Panc1 (cell line): ENCODE measurements around the gene SAMM50. TPM values are rescaled to one million over a fixed set of nuclear protein-coding genes. Genes with fewer than 3 reads are reported as not detected.

Experiments used
- ATAC-seq: fragments of 200-7000 bp; cut with Tn5 transposase; 2 replicates; pipeline ENCODE4 v1.9.1; 2020; ENCODE audit warnings: mild to moderate bottlenecking, moderate library complexity
- BruUV-seq: library from RNA; stranded (reverse); fragments of 400-500 nt; replicated peaks from 2 replicates; lab custom pipeline; 2021; lab: Mats Ljungman, UMichigan
- CTCF ChIA-PET: fragments of 300-600 bp; sonication (Branson Sonifier 250); formaldehyde crosslinking; loops from one replicate; lab custom pipeline; 2022; ENCODE audit warnings: antibody characterized with exemption; lab: Charles Lee
- POLR2A ChIA-PET: fragments of 300-600 bp; sonication (Branson Sonifier 250); formaldehyde crosslinking; loops from one replicate; lab custom pipeline; 2022; ENCODE audit warnings: antibody characterized with exemption; lab: Charles Lee
- DNase-seq: peaks from one replicate; pipeline ENCODE4 v3.0.0-alpha.2; 2010; ENCODE audit warnings: low read depth, low spot score
- H3K27ac ChIP-seq: 2 replicates; pipeline ENCODE4 v1.5.1; 2011; ENCODE audit warnings: mild to moderate bottlenecking, low read length, inconsistent platforms
- H3K27me3 ChIP-seq: fragments of 200-500 bp; sonication (Bioruptor generic); 2 replicates; pipeline ENCODE4 v1.6.0; 2014; ENCODE audit warnings: low read length, inconsistent platforms; ENCODE audit not compliant: control insufficient read depth, insufficient read depth
- H3K36me3 ChIP-seq: fragments of 200-500 bp; sonication (Bioruptor generic); 2 replicates; pipeline ENCODE4 v1.5.1; 2014; ENCODE audit warnings: inconsistent platforms, mild to moderate bottlenecking, low read length, moderate library complexity; ENCODE audit not compliant: control insufficient read depth, insufficient read depth
- H3K4me1 ChIP-seq: 2 replicates; pipeline ENCODE4 v1.5.1; 2011; ENCODE audit warnings: inconsistent platforms, mild to moderate bottlenecking, low read length, moderate library complexity; ENCODE audit not compliant: control insufficient read depth, insufficient read depth
- H3K4me3 ChIP-seq, 2 experiments: 2 replicates each; pipeline ENCODE4 v1.5.1; 2011 to 2012; ENCODE audit warnings: low read depth in 2 of 2, low read length in 2 of 2, mild to moderate bottlenecking in 2 of 2, inconsistent platforms in 1 of 2, moderate library complexity in 1 of 2
- H3K9me3 ChIP-seq: fragments of 200-500 bp; sonication (Bioruptor generic); 2 replicates; pipeline ENCODE4 v1.5.1; 2014; ENCODE audit warnings: low read depth, mild to moderate bottlenecking, inconsistent platforms, low read length, moderate library complexity; ENCODE audit not compliant: control insufficient read depth, insufficient read depth
- POLR2AphosphoS5 ChIP-seq: IDR thresholded peaks from 2 replicates; pipeline ENCODE4 v1.6.1; 2012; ENCODE audit warnings: mild to moderate bottlenecking, low read depth, low read length, moderate library complexity
- SIN3A ChIP-seq: IDR thresholded peaks from 2 replicates; pipeline ENCODE4 v1.6.1; 2012; ENCODE audit warnings: low read depth, mild to moderate bottlenecking, low read length, moderate library complexity, borderline replicate concordance; ENCODE audit not compliant: insufficient read depth
- TCF7L2 ChIP-seq: IDR thresholded peaks from 2 replicates; pipeline ENCODE4 v1.6.1; 2011; ENCODE audit warnings: mild to moderate bottlenecking, low read depth, low read length, inconsistent platforms
- in situ Hi-C: cut with HindIII; loops from 2 replicates; pipeline ENCODE4 v1.10.0; 2016; ENCODE audit warnings: low sequenced_read_pairs, low pct_unique_long_range_greater_than_20kb
- intact Hi-C: fragments of 100-400 bp; cut with micrococcal nuclease; formaldehyde crosslinking; loops from one replicate; pipeline ENCODE4 v1.10.0; 2022; ENCODE audit not compliant: unreplicated experiment
- total RNA-seq: library from RNA; stranded (reverse); gene quantifications from one replicate; pipeline ENCODE4 v1.2.1, GENCODE V29; 2021; ENCODE audit not compliant: unreplicated experiment
- TF ChIP-seq, protein P1 (sequence below), 2 experiments: IDR thresholded peaks; 2 replicates each; pipeline ENCODE4 v1.6.1; 2011 to 2012; ENCODE audit warnings: low read depth in 2 of 2, control low read depth in 1 of 2, low read length in 1 of 2, mild to moderate bottlenecking in 1 of 2, moderate library complexity in 1 of 2; ENCODE audit not compliant: insufficient read depth in 1 of 2
- TF ChIP-seq, protein P2 (sequence below): fragments of 450-650 bp; IDR thresholded peaks from 2 replicates; pipeline ENCODE4 v1.5.1; 2017; ENCODE audit warnings: mild to moderate bottlenecking

Gene SAMM50
- total RNA-seq, 1 experiment from 2014 or later, result 40.5 TPM

- DNase-seq (no peak), ATAC-seq (no peak)
- BruUV-seq, result no TSS peak
- Histone ChIP-seq H3K4me1 (peaks cover 15% of the 10 kb centered on the region), H3K4me3 (peak overlapping the region in 1 of 2 experiments; percentile 90; a peak in 3 of 4 replicates), H3K36me3 (no peaks in the 10 kb centered on the region; the same call in 1 of the 2 replicates), H3K27ac (no peak overlapping the region; the same call in 1 of the 2 replicates), H3K9me3 (no peaks in the 10 kb centered on the region), H3K27me3 (no peaks in the 10 kb centered on the region)
- CTCF ChIA-PET, result interaction anchor here (0.6 kb wide), 1 partner anchor 111 kb away, joined by 3 read pairs; no protein-coding TSS in a partner anchor
- in situ Hi-C loops (no loop called here), intact Hi-C loops (no loop called here)
- POLR2A ChIA-PET, result no interaction called here
- TF ChIP-seq TCF7L2 (no peak), POLR2AphosphoS5 (no peak), SIN3A (no peak)
- TF ChIP-seq, protein P1, sequence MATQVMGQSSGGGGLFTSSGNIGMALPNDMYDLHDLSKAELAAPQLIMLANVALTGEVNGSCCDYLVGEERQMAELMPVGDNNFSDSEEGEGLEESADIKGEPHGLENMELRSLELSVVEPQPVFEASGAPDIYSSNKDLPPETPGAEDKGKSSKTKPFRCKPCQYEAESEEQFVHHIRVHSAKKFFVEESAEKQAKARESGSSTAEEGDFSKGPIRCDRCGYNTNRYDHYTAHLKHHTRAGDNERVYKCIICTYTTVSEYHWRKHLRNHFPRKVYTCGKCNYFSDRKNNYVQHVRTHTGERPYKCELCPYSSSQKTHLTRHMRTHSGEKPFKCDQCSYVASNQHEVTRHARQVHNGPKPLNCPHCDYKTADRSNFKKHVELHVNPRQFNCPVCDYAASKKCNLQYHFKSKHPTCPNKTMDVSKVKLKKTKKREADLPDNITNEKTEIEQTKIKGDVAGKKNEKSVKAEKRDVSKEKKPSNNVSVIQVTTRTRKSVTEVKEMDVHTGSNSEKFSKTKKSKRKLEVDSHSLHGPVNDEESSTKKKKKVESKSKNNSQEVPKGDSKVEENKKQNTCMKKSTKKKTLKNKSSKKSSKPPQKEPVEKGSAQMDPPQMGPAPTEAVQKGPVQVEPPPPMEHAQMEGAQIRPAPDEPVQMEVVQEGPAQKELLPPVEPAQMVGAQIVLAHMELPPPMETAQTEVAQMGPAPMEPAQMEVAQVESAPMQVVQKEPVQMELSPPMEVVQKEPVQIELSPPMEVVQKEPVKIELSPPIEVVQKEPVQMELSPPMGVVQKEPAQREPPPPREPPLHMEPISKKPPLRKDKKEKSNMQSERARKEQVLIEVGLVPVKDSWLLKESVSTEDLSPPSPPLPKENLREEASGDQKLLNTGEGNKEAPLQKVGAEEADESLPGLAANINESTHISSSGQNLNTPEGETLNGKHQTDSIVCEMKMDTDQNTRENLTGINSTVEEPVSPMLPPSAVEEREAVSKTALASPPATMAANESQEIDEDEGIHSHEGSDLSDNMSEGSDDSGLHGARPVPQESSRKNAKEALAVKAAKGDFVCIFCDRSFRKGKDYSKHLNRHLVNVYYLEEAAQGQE (IDR thresholded peaks at IDR 0.05; ENCODE audit: insufficient read depth in 1 of 2, low read depth in 2 of 2, low read length in 1 of 2), result no peak
- TF ChIP-seq, protein P2, sequence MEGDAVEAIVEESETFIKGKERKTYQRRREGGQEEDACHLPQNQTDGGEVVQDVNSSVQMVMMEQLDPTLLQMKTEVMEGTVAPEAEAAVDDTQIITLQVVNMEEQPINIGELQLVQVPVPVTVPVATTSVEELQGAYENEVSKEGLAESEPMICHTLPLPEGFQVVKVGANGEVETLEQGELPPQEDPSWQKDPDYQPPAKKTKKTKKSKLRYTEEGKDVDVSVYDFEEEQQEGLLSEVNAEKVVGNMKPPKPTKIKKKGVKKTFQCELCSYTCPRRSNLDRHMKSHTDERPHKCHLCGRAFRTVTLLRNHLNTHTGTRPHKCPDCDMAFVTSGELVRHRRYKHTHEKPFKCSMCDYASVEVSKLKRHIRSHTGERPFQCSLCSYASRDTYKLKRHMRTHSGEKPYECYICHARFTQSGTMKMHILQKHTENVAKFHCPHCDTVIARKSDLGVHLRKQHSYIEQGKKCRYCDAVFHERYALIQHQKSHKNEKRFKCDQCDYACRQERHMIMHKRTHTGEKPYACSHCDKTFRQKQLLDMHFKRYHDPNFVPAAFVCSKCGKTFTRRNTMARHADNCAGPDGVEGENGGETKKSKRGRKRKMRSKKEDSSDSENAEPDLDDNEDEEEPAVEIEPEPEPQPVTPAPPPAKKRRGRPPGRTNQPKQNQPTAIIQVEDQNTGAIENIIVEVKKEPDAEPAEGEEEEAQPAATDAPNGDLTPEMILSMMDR, result no peak
These were observed 1.7 kb downstream of the SAMM50 start for GRCh38 chr22:43956805-43957463.

DNA sequence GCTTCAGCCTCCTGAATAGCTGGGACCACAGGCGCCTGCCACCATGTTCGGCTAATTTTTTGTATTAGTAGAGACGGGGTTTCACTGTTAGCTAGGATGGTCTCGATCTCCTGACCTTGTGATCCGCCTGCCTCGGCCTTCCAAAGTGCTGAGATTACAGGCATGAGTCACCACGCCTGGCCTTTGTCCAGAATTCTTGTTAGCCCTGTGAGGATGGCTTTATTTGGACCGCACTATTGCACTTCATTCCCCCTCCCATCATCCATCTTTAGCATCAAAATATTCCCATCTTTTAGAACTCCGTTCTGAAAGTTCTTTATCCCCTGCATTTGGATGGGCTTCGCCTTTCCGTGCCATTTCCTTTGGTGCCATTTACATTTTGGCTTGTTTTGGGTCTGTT lies 2.6 kb downstream of the SAMM50 start:
- no peak for DNase-seq
- CTCF ChIA-PET, result interaction anchor here (0.6 kb wide), 1 partner anchor 668 kb away, joined by 4 read pairs; no protein-coding TSS in a partner anchor

More for the DNA sequence above, 2.6 kb downstream of the SAMM50 start:
- Histone ChIP-seq H3K4me1 (peaks cover 15% of the 10 kb centered on the region), H3K27ac (no peak overlapping the region), H3K36me3 (no peaks in the 10 kb centered on the region; the same call in 1 of the 2 replicates), H3K4me3 (no peak overlapping the region), H3K27me3 (no peaks in the 10 kb centered on the region), H3K9me3 (no peaks in the 10 kb centered on the region)
- in situ Hi-C loops (no loop called here), intact Hi-C loops (no loop called here)
- no peak for ATAC-seq
- POLR2A ChIA-PET, result no interaction called here
- TF ChIP-seq, protein P2, result no peak
- TF ChIP-seq TCF7L2 (no peak), POLR2AphosphoS5 (no peak), SIN3A (no peak)
- TF ChIP-seq, protein P1 (IDR thresholded peaks at IDR 0.05; ENCODE audit: insufficient read depth in 1 of 2, low read depth in 2 of 2, low read length in 1 of 2), result no peak
- no TSS peak for BruUV-seq
